ENCODE results near the gene MYOF. TPM values are rescaled to one million over a fixed set of nuclear protein-coding genes. Genes with fewer than 3 reads are reported as not detected.
"Not testable (repeated sequence)": the region's sequence is repeated elsewhere in the genome, so short reads cannot be mapped to it uniquely, and the experiment has no call there.

MYOF gene
- total and polyA plus RNA-seq, 4 donors = 23.4 to 194 (median 82.2) TPM

- WGBS, 2 donors = 80 to 89% methylated on average over 5 of the region's 5 CpGs
- DNase-seq = no peak
- Histone ChIP-seq H3K36me3 (ENCODE audit: control insufficient read depth in 4 of 4, insufficient read depth in 4 of 4, low read length in 4 of 4) (no peaks in the 10 kb centered on the region), H3K27ac (ENCODE audit: low read depth in 1 of 2, low read length in 1 of 2) (no peak overlapping the region), H3K4me1 (ENCODE audit: control insufficient read depth in 5 of 5, insufficient read depth in 5 of 5, low read length in 5 of 5) (no peaks in the 10 kb centered on the region), H3K4me3 (no peak overlapping the region), H3K9me3 (ENCODE audit: control insufficient read depth in 4 of 4, insufficient read depth in 3 of 4, low read length in 3 of 4) (no peaks in the 10 kb centered on the region), H3K9ac (ENCODE audit: insufficient read depth in 1 of 2, low read length in 2 of 2) (no peak overlapping the region), H3K27me3 (ENCODE audit: control insufficient read depth in 3 of 3, insufficient read depth in 3 of 3, low read length in 2 of 3) (no peaks in the 10 kb centered on the region)
- no peak for TF ChIP-seq CTCF (IDR thresholded peaks at IDR 0.05; ENCODE audit: control extremely low read depth, extremely low read depth)
- ATAC-seq (ENCODE audit: insufficient read depth, low FRiP score) = no peak
Observed at GRCh38 chr10:93290661-93291354, 191.3 kb downstream of the MYOF start.

- no peaks in the 10 kb centered on the region for H3K27me3 ChIP-seq (ENCODE audit: control insufficient read depth in 3 of 3, insufficient read depth in 3 of 3, low read length in 2 of 3)
- no peak overlapping the region for H3K4me3 ChIP-seq
- no peak overlapping the region for H3K27ac ChIP-seq (ENCODE audit: low read depth in 1 of 2, low read length in 1 of 2)
- no peaks in the 10 kb centered on the region for H3K4me1 ChIP-seq (ENCODE audit: control insufficient read depth in 5 of 5, insufficient read depth in 5 of 5, low read length in 5 of 5)
- 56 to 61% methylated on average over 20 of the region's 20 CpGs for WGBS, 2 donors
- ATAC-seq (ENCODE audit: insufficient read depth, low FRiP score) (peak; percentile 94), DNase-seq (peak; percentile 82 to 85 (median 82))
- TF ChIP-seq CTCF (IDR thresholded peaks at IDR 0.05; ENCODE audit: control extremely low read depth, extremely low read depth) = peak; percentile 67
- no peaks in the 10 kb centered on the region for H3K9me3 ChIP-seq (ENCODE audit: control insufficient read depth in 4 of 4, insufficient read depth in 3 of 4, low read length in 3 of 4)
- H3K9ac ChIP-seq (ENCODE audit: insufficient read depth in 1 of 2, low read length in 2 of 2) = no peak overlapping the region
- no peaks in the 10 kb centered on the region for H3K36me3 ChIP-seq (ENCODE audit: control insufficient read depth in 4 of 4, insufficient read depth in 4 of 4, low read length in 4 of 4)
Observed at GRCh38 chr10:93288679-93289634, 193.2 kb downstream of the MYOF start.

GRCh38 chr10:93287775-93288174, 194.4 kb downstream of the MYOF start:
- ATAC-seq (ENCODE audit: insufficient read depth, low FRiP score) = no peak
- DNase-seq = no peak
- H3K9me3 ChIP-seq (ENCODE audit: control insufficient read depth in 4 of 4, insufficient read depth in 3 of 4, low read length in 3 of 4) = no peaks in the 10 kb centered on the region
- H3K27ac ChIP-seq (ENCODE audit: low read depth in 1 of 2, low read length in 1 of 2) = no peak overlapping the region
- H3K36me3 ChIP-seq (ENCODE audit: control insufficient read depth in 4 of 4, insufficient read depth in 4 of 4, low read length in 4 of 4) = no peaks in the 10 kb centered on the region
- no peak overlapping the region for H3K4me3 ChIP-seq
- no peak overlapping the region for H3K9ac ChIP-seq (ENCODE audit: insufficient read depth in 1 of 2, low read length in 2 of 2)
- no peaks in the 10 kb centered on the region for H3K27me3 ChIP-seq (ENCODE audit: control insufficient read depth in 3 of 3, insufficient read depth in 3 of 3, low read length in 2 of 3)
- no peaks in the 10 kb centered on the region for H3K4me1 ChIP-seq (ENCODE audit: control insufficient read depth in 5 of 5, insufficient read depth in 5 of 5, low read length in 5 of 5)
- WGBS, 2 donors = 94 to 96% methylated on average over 1 of the region's 1 CpG
- TF ChIP-seq CTCF (IDR thresholded peaks at IDR 0.05; ENCODE audit: control extremely low read depth, extremely low read depth) = no peak

- H3K27ac ChIP-seq (ENCODE audit: low read depth in 1 of 2, low read length in 1 of 2); H3K9me3 ChIP-seq (ENCODE audit: control insufficient read depth in 4 of 4, insufficient read depth in 3 of 4, low read length in 3 of 4); H3K27me3 ChIP-seq (ENCODE audit: control insufficient read depth in 3 of 3, insufficient read depth in 3 of 3, low read length in 2 of 3); H3K4me3 ChIP-seq; DNase-seq; ATAC-seq (ENCODE audit: insufficient read depth, low FRiP score); H3K4me1 ChIP-seq (ENCODE audit: control insufficient read depth in 5 of 5, insufficient read depth in 5 of 5, low read length in 5 of 5); H3K9ac ChIP-seq (ENCODE audit: insufficient read depth in 1 of 2, low read length in 2 of 2); H3K36me3 ChIP-seq (ENCODE audit: control insufficient read depth in 4 of 4, insufficient read depth in 4 of 4, low read length in 4 of 4): not testable (repeated sequence)
- 76 to 84% methylated on average over 11 of the region's 11 CpGs for WGBS, 2 donors
Observed at GRCh38 chr10:93284246-93284645, 197.9 kb downstream of the MYOF start.
